ENCODE data around the gene CCL7.

Gene CCL7

GRCh38 chr17:34248511-34249024 is 21.5 kb upstream of the CCL7 start:
- no peak overlapping the region for H3K27ac ChIP-seq
- H3K27me3 ChIP-seq (ENCODE audit: insufficient read depth, low read depth, severe bottlenecking) = peaks cover 82% of the 10 kb centered on the region
- no peak for DNase-seq
- no peak overlapping the region for H3K4me3 ChIP-seq (ENCODE audit: low read depth, low read length)
- H3K36me3 ChIP-seq = no peaks in the 10 kb centered on the region
- H3K9me3 ChIP-seq (ENCODE audit: severe bottlenecking) = peaks cover 1% of the 10 kb centered on the region
- TF ChIP-seq CTCF (IDR thresholded peaks at IDR 0.05; ENCODE audit: low read depth, low read length) = no peak

- H3K36me3 ChIP-seq = no peaks in the 10 kb centered on the region
- H3K27me3 ChIP-seq (ENCODE audit: insufficient read depth, low read depth, severe bottlenecking) = peaks cover 82% of the 10 kb centered on the region
Measured at GRCh38 chr17:34249061-34249460, 21.0 kb upstream of the CCL7 start.

DNA sequence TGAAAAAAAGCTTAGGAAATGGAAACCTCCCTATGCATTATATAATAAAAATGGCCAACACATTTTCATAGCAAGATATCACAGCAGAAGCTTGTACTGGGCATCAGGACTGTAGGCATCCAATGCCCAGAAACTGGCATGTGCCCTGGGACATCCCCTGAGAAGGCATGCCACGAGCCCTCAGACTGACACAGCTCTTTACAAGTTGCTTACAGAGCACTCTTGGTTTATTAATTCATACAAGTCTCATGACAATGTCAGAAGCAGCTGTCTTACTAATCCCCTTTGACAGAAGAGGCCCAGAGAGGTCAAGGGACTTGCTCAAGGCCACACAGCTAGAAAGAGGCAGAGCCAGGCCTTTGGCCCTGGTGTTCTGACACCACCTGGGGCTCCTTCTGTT is 20.5 kb upstream of the CCL7 start:
- TF ChIP-seq CTCF (IDR thresholded peaks at IDR 0.05; ENCODE audit: low read depth, low read length) = no peak
- no peak overlapping the region for H3K27ac ChIP-seq
- no peak for DNase-seq
- H3K4me3 ChIP-seq (ENCODE audit: low read depth, low read length) = no peak overlapping the region
- no peaks in the 10 kb centered on the region for H3K36me3 ChIP-seq
- peaks cover 82% of the 10 kb centered on the region for H3K27me3 ChIP-seq (ENCODE audit: insufficient read depth, low read depth, severe bottlenecking)
- no peaks in the 10 kb centered on the region for H3K9me3 ChIP-seq (ENCODE audit: severe bottlenecking)

More at GRCh38 chr17:34249061-34249460, 21.0 kb upstream of the CCL7 start:
- TF ChIP-seq CTCF (IDR thresholded peaks at IDR 0.05; ENCODE audit: low read depth, low read length) = no peak
- no peak for DNase-seq
- Histone ChIP-seq H3K4me3 (ENCODE audit: low read depth, low read length) (no peak overlapping the region), H3K27ac (no peak overlapping the region), H3K9me3 (ENCODE audit: severe bottlenecking) (no peaks in the 10 kb centered on the region)

DNA sequence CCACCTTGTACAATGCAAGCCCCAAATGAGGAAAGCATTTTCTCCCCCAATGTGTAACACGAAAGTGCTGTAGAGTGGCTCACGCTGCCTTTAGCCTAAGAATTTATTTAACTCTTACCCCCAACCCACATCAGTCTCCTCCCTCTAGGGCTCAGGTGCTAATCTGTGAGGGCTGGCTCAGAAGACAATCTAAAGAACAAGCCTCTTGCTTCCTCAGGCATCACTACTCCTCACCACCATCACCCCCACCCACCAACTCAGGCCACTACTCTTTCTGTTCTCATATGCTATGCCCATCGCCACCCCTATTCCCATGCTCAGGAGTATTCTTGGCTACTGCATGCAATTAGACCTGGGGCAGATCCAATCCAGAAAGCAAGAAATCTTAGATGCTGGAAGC is 18.8 kb upstream of the CCL7 start:
- no peak for DNase-seq
- peaks cover 81% of the 10 kb centered on the region for H3K27me3 ChIP-seq (ENCODE audit: insufficient read depth, low read depth, severe bottlenecking)
- H3K27ac ChIP-seq = no peak overlapping the region
- TF ChIP-seq CTCF (IDR thresholded peaks at IDR 0.05; ENCODE audit: low read depth, low read length) = no peak
- no peaks in the 10 kb centered on the region for H3K36me3 ChIP-seq
- no peaks in the 10 kb centered on the region for H3K9me3 ChIP-seq (ENCODE audit: severe bottlenecking)
- H3K4me3 ChIP-seq (ENCODE audit: low read depth, low read length) = no peak overlapping the region

- Histone ChIP-seq H3K9me3 (ENCODE audit: severe bottlenecking) (no peaks in the 10 kb centered on the region), H3K27ac (no peak overlapping the region), H3K27me3 (ENCODE audit: insufficient read depth, low read depth, severe bottlenecking) (peaks cover 81% of the 10 kb centered on the region), H3K4me3 (ENCODE audit: low read depth, low read length) (no peak overlapping the region), H3K36me3 (no peaks in the 10 kb centered on the region)
- no peak for TF ChIP-seq CTCF (IDR thresholded peaks at IDR 0.05; ENCODE audit: low read depth, low read length)
- DNase-seq = no peak
Measured at GRCh38 chr17:34252095-34252443, 18.0 kb upstream of the CCL7 start.

- no peak for TF ChIP-seq CTCF (IDR thresholded peaks at IDR 0.05; ENCODE audit: low read depth, low read length)
- no peaks in the 10 kb centered on the region for H3K9me3 ChIP-seq (ENCODE audit: severe bottlenecking)
- H3K36me3 ChIP-seq = no peaks in the 10 kb centered on the region
- DNase-seq = no peak
- H3K4me3 ChIP-seq (ENCODE audit: low read depth, low read length) = no peak overlapping the region
- H3K27ac ChIP-seq = no peak overlapping the region
- peaks cover 81% of the 10 kb centered on the region for H3K27me3 ChIP-seq (ENCODE audit: insufficient read depth, low read depth, severe bottlenecking)
Measured at GRCh38 chr17:34252444-34253138, 17.4 kb upstream of the CCL7 start.

All from WERI-Rb-1 (cell line).